K562 (cell line): ENCODE measurements around the gene ZKSCAN3. TPM values are rescaled to one million over a fixed set of nuclear protein-coding genes. Genes with fewer than 3 reads are reported as not detected.

Experiments
- JUND ChIP-seq, 2 experiments: IDR thresholded peaks; 2 replicates in 1 of 2; 3 replicates in 1 of 2; pipeline ENCODE4 v1.6.1; 2011; ENCODE audit warnings: borderline replicate concordance in 2 of 2, low read depth in 2 of 2, low read length in 2 of 2, improper control_type of control experiment in 1 of 2, missing biosample characterization in 1 of 2, missing genetic modification characterization in 1 of 2, missing genetic modification reagents in 1 of 2
- KDM1A ChIP-seq, 2 experiments: fragments of 450-650 bp; IDR thresholded peaks; 2 replicates each; pipeline ENCODE4 v1.6.1; 2016; ENCODE audit warnings: mild to moderate bottlenecking in 2 of 2
- NFE2L1 ChIP-seq: fragments of 450-650 bp; IDR thresholded peaks from 2 replicates; pipeline ENCODE4 v1.6.1; 2016; ENCODE audit warnings: missing genetic modification characterization, low read depth, mild to moderate bottlenecking, missing compliant biosample characterization, moderate library complexity, borderline replicate concordance
- PHF20 ChIP-seq: fragments of 450-650 bp; IDR thresholded peaks from 2 replicates; pipeline ENCODE4 v1.6.1; 2018; ENCODE audit not compliant: partially characterized antibody
- POLR2B ChIP-seq: fragments of 450-650 bp; IDR thresholded peaks from 2 replicates; pipeline ENCODE4 v1.6.1; 2018; ENCODE audit warnings: low read depth; ENCODE audit not compliant: partially characterized antibody
- PTTG1 ChIP-seq: fragments of 450-650 bp; IDR thresholded peaks from 2 replicates; pipeline ENCODE4 v1.6.1; 2016; ENCODE audit warnings: low read depth, mild to moderate bottlenecking, missing genetic modification characterization, missing compliant biosample characterization
- U2AF1 ChIP-seq: fragments of 200-400 bp; formaldehyde crosslinking; optimal IDR thresholded peaks from 2 replicates; pipeline ENCODE3; 2017; ENCODE audit warnings: mild to moderate bottlenecking, low read depth, low read length, moderate library complexity
- ZNF253 ChIP-seq: fragments of 250-450 bp; sonication (Bioruptor Pico); conservative IDR thresholded peaks from 2 replicates; pipeline ENCODE4 v1.6.1; 2021; ENCODE audit warnings: mild to moderate bottlenecking
- ZNF324 ChIP-seq: fragments of 250-450 bp; sonication (Bioruptor Pico); IDR thresholded peaks from 2 replicates; pipeline ENCODE4 v1.4.0; 2020; ENCODE audit warnings: mild to moderate bottlenecking
- ZNF347 ChIP-seq: fragments of 450-650 bp; formaldehyde crosslinking; IDR thresholded peaks from 2 replicates; pipeline ENCODE4 v1.4.0; 2020; ENCODE audit warnings: low read depth, mild to moderate bottlenecking, moderate library complexity
- ZNF354B ChIP-seq: fragments of 250-450 bp; sonication (Bioruptor Pico); IDR thresholded peaks from 2 replicates; pipeline ENCODE4 v1.4.0; 2020
- ZNF586 ChIP-seq: fragments of 450-650 bp; formaldehyde crosslinking; conservative IDR thresholded peaks from 2 replicates; pipeline ENCODE4 v1.4.0; 2020; ENCODE audit warnings: mild to moderate bottlenecking, moderate library complexity
- polyA plus RNA-seq, 8 experiments: library from polyadenylated mRNA; depleted of rRNA in 4 of 8; stranded (reverse) in 5 of 8; unstranded in 3 of 8; fragments of >200 nt; fragmentation: Nextera tagmentation in 2 of 8; fragmentation: Illumina TruSeq in 1 of 8; extraction: Ambion mirVana in 2 of 8; extraction: Trizol in 1 of 8; gene quantifications; 2 replicates each; pipeline versions ENCODE4 v1.2.1 to v1.2.3, GENCODE V29; 2011 to 2014; ENCODE audit warnings: inconsistent platforms in 1 of 8, missing spikeins in 1 of 8
- total RNA-seq, 7 experiments: library from RNA; depleted of rRNA in 6 of 7; stranded (reverse); fragments of >200 nt in 6 of 7; fragmentation: Illumina TruSeq in 2 of 7; extraction: Trizol in 2 of 7; gene quantifications; 2 replicates each; pipeline versions ENCODE4 v1.2.1 to v1.2.3, GENCODE V29; 2011 to 2021; ENCODE audit warnings: low replicate concordance in 1 of 7
- TF ChIP-seq, protein P1 (sequence below): fragments of 450-650 bp; formaldehyde crosslinking; IDR thresholded peaks from 2 replicates; pipeline ENCODE4 v1.4.0; 2020; ENCODE audit warnings: mild to moderate bottlenecking, moderate library complexity
- TF ChIP-seq, protein P2 (sequence below), 2 experiments: fragments of 450-650 bp; conservative IDR thresholded peaks; 2 replicates each; pipeline ENCODE4 v1.6.1; 2017; ENCODE audit warnings: mild to moderate bottlenecking in 2 of 2, moderate library complexity in 2 of 2
- TF ChIP-seq, protein P3 (sequence below): fragments of 450-650 bp; formaldehyde crosslinking; IDR thresholded peaks from 2 replicates; pipeline ENCODE4 v1.4.0; 2020; ENCODE audit warnings: mild to moderate bottlenecking, moderate library complexity
- TF ChIP-seq, protein P4 (sequence below): sonication (generic); formaldehyde crosslinking; IDR thresholded peaks from 2 replicates; pipeline ENCODE4 v1.8.0; 2022; ENCODE audit warnings: mild to moderate bottlenecking, missing genetic modification reagents, borderline replicate concordance
- TF ChIP-seq, protein P5 (sequence below): fragments of 450-650 bp; formaldehyde crosslinking; IDR thresholded peaks from 2 replicates; pipeline ENCODE4 v1.4.0; 2022; ENCODE audit warnings: missing genetic modification characterization

Gene ZKSCAN3
- total and polyA plus RNA-seq, 9 of the 15 experiments (the other 6 are each of a cell fraction or from before 2014, with no cell fraction given), result 3.0 to 12.4 (median 10.2) TPM

DNA sequence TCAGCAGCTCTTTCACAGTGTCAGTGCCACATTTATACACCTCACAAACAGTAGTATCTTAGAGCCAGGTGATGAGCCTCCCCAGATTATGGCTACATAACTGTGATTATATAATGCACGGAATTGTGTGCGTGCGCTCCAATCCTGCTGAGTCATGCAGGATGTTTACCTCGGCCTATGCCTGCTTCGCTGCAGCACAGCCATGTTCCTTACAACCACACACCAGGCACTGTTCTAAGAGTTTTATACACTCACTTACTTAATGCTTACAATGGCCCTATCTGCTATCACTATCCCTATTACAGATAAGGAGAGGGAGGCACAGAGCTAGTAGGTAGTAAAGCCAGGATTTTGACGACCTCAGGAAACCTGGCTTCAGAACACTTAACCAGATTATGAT, 7.3 kb downstream of the ZKSCAN3 start (continued):
- TF ChIP-seq, protein P1, sequence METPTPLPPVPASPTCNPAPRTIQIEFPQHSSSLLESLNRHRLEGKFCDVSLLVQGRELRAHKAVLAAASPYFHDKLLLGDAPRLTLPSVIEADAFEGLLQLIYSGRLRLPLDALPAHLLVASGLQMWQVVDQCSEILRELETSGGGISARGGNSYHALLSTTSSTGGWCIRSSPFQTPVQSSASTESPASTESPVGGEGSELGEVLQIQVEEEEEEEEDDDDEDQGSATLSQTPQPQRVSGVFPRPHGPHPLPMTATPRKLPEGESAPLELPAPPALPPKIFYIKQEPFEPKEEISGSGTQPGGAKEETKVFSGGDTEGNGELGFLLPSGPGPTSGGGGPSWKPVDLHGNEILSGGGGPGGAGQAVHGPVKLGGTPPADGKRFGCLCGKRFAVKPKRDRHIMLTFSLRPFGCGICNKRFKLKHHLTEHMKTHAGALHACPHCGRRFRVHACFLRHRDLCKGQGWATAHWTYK (CRISPR knock-in tag), result peak; percentile 83; the same call in 1 of the 2 replicates
- TF ChIP-seq JUND (IDR thresholded peaks at IDR 0.05; ENCODE audit: borderline replicate concordance, low read depth, low read length) (peak; percentile 44; the same call in 1 of the 2 replicates), JUND (tag; IDR thresholded peaks at IDR 0.05; ENCODE audit: borderline replicate concordance, low read depth, low read length) (peak; percentile 68; the same call in 2 of the 3 replicates), ZNF586 (no peak), PHF20 (no peak), ZNF324 (no peak), NFE2L1 (tag) (peak; percentile 88), U2AF1 (no peak), PTTG1 (tag) (peak; percentile 29; the same call in 1 of the 2 replicates), POLR2B (no peak), KDM1A (IDR thresholded peaks at IDR 0.05) (0 out of 4 replicates have a peak, but pooled peaks of 1 of the 2 experiments have one; percentile 21), ZNF354B (CRISPR knock-in tag) (no peak), ZNF253 (CRISPR knock-in tag) (no peak), ZNF347 (CRISPR knock-in tag) (no peak)
- TF ChIP-seq, protein P2, sequence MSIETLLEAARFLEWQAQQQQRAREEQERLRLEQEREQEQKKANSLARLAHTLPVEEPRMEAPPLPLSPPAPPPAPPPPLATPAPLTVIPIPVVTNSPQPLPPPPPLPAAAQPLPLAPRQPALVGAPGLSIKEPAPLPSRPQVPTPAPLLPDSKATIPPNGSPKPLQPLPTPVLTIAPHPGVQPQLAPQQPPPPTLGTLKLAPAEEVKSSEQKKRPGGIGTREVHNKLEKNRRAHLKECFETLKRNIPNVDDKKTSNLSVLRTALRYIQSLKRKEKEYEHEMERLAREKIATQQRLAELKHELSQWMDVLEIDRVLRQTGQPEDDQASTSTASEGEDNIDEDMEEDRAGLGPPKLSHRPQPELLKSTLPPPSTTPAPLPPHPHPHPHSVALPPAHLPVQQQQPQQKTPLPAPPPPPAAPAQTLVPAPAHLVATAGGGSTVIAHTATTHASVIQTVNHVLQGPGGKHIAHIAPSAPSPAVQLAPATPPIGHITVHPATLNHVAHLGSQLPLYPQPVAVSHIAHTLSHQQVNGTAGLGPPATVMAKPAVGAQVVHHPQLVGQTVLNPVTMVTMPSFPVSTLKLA (conservative IDR thresholded peaks at IDR 0.05), result 0 out of 4 replicates have a peak, but pooled peaks of 1 of the 2 experiments have one; percentile 22
- TF ChIP-seq, protein P3, sequence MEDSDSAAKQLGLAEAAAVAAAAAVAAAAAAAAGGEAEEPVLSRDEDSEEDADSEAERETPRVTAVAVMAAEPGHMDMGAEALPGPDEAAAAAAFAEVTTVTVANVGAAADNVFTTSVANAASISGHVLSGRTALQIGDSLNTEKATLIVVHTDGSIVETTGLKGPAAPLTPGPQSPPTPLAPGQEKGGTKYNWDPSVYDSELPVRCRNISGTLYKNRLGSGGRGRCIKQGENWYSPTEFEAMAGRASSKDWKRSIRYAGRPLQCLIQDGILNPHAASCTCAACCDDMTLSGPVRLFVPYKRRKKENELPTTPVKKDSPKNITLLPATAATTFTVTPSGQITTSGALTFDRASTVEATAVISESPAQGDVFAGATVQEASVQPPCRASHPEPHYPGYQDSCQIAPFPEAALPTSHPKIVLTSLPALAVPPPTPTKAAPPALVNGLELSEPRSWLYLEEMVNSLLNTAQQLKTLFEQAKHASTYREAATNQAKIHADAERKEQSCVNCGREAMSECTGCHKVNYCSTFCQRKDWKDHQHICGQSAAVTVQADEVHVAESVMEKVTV (CRISPR knock-in tag), result no peak
- TF ChIP-seq, protein P4, sequence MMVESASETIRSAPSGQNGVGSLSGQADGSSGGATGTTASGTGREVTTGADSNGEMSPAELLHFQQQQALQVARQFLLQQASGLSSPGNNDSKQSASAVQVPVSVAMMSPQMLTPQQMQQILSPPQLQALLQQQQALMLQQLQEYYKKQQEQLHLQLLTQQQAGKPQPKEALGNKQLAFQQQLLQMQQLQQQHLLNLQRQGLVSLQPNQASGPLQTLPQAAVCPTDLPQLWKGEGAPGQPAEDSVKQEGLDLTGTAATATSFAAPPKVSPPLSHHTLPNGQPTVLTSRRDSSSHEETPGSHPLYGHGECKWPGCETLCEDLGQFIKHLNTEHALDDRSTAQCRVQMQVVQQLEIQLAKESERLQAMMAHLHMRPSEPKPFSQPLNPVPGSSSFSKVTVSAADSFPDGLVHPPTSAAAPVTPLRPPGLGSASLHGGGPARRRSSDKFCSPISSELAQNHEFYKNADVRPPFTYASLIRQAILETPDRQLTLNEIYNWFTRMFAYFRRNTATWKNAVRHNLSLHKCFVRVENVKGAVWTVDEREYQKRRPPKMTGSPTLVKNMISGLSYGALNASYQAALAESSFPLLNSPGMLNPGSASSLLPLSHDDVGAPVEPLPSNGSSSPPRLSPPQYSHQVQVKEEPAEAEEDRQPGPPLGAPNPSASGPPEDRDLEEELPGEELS, result no peak
- TF ChIP-seq, protein P5, sequence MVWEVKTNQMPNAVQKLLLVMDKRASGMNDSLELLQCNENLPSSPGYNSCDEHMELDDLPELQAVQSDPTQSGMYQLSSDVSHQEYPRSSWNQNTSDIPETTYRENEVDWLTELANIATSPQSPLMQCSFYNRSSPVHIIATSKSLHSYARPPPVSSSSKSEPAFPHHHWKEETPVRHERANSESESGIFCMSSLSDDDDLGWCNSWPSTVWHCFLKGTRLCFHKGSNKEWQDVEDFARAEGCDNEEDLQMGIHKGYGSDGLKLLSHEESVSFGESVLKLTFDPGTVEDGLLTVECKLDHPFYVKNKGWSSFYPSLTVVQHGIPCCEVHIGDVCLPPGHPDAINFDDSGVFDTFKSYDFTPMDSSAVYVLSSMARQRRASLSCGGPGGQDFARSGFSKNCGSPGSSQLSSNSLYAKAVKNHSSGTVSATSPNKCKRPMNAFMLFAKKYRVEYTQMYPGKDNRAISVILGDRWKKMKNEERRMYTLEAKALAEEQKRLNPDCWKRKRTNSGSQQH (CRISPR knock-in tag), result no peak
